Liver (tissue), 3 donors: ENCODE results near the gene TET3.

Experiments
- CTCF ChIP-seq: fragments of 150-350 bp; IDR thresholded peaks from 2 replicates; pipeline ENCODE4 v1.5.1; 2017; ENCODE audit warnings: improper control_type of control experiment, low read depth, low read length; ENCODE audit not compliant: missing input control
- EGR1 ChIP-seq, 2 donors: IDR thresholded peaks; 2 replicates each; pipeline ENCODE4 v1.6.1; 2016 to 2018; ENCODE audit warnings: antibody characterized with exemption in 2 of 2, low read depth in 2 of 2
- FOXA1 ChIP-seq: IDR thresholded peaks from 2 replicates; pipeline ENCODE4 v1.6.1; 2016; ENCODE audit warnings: antibody characterized with exemption
- GABPA ChIP-seq, 2 donors: IDR thresholded peaks in 1 of 2; conservative IDR thresholded peaks in 1 of 2; 2 replicates each; pipeline ENCODE4 v1.6.1; 2016; ENCODE audit warnings: antibody characterized with exemption in 2 of 2, mild to moderate bottlenecking in 1 of 2, moderate library complexity in 1 of 2
- HNF4A ChIP-seq, 2 donors: conservative IDR thresholded peaks; 2 replicates each; pipeline ENCODE4 v1.6.1; 2016; ENCODE audit warnings: antibody characterized with exemption in 2 of 2, mild to moderate bottlenecking in 2 of 2
- JUND ChIP-seq, 2 donors: IDR thresholded peaks; 2 replicates each; pipeline ENCODE4 v1.6.1; 2016; ENCODE audit warnings: antibody characterized with exemption in 2 of 2
- MAX ChIP-seq: IDR thresholded peaks from 2 replicates; pipeline ENCODE4 v1.6.1; 2016; ENCODE audit warnings: antibody characterized with exemption
- REST ChIP-seq: IDR thresholded peaks from 2 replicates; pipeline ENCODE4 v1.6.1; 2016; ENCODE audit warnings: antibody characterized with exemption, mild to moderate bottlenecking
- RXRA ChIP-seq, 2 donors: IDR thresholded peaks; 2 replicates each; pipeline ENCODE4 v1.6.1; 2017 to 2018; ENCODE audit warnings: antibody characterized with exemption in 2 of 2, mild to moderate bottlenecking in 1 of 2
- SP1 ChIP-seq: IDR thresholded peaks from 2 replicates; pipeline ENCODE4 v1.6.1; 2018; ENCODE audit warnings: antibody characterized with exemption, mild to moderate bottlenecking
- TAF1 ChIP-seq: conservative IDR thresholded peaks from 2 replicates; pipeline ENCODE4 v1.6.1; 2016; ENCODE audit warnings: antibody characterized with exemption, mild to moderate bottlenecking
- YY1 ChIP-seq: IDR thresholded peaks from 2 replicates; pipeline ENCODE4 v1.6.1; 2016; ENCODE audit warnings: antibody characterized with exemption, mild to moderate bottlenecking
- donor health status: healthy.
- donor health status: healthy.

- TF ChIP-seq CTCF = no peak
- no peak for TF ChIP-seq MAX
- TF ChIP-seq RXRA (IDR thresholded peaks at IDR 0.05) = no peak
- no peak for TF ChIP-seq EGR1 (IDR thresholded peaks at IDR 0.05; ENCODE audit: low read depth in 2 of 2)
- no peak for TF ChIP-seq HNF4A (conservative IDR thresholded peaks at IDR 0.05)
- TF ChIP-seq TAF1 = no peak
- TF ChIP-seq YY1 = no peak
- no peak for TF ChIP-seq SP1
- TF ChIP-seq FOXA1 = no peak
- no peak for TF ChIP-seq REST
- no peak for TF ChIP-seq JUND (IDR thresholded peaks at IDR 0.05)
- TF ChIP-seq GABPA (IDR thresholded peaks at IDR 0.05 in 1 of 2, conservative IDR thresholded peaks at IDR 0.05 in 1 of 2) = no peak
These were observed 46.8 kb upstream of the TET3 start for GRCh38 chr2:73937899-73938298.
